ENCODE measurements around the gene AMPH.

The AMPH gene

DNA sequence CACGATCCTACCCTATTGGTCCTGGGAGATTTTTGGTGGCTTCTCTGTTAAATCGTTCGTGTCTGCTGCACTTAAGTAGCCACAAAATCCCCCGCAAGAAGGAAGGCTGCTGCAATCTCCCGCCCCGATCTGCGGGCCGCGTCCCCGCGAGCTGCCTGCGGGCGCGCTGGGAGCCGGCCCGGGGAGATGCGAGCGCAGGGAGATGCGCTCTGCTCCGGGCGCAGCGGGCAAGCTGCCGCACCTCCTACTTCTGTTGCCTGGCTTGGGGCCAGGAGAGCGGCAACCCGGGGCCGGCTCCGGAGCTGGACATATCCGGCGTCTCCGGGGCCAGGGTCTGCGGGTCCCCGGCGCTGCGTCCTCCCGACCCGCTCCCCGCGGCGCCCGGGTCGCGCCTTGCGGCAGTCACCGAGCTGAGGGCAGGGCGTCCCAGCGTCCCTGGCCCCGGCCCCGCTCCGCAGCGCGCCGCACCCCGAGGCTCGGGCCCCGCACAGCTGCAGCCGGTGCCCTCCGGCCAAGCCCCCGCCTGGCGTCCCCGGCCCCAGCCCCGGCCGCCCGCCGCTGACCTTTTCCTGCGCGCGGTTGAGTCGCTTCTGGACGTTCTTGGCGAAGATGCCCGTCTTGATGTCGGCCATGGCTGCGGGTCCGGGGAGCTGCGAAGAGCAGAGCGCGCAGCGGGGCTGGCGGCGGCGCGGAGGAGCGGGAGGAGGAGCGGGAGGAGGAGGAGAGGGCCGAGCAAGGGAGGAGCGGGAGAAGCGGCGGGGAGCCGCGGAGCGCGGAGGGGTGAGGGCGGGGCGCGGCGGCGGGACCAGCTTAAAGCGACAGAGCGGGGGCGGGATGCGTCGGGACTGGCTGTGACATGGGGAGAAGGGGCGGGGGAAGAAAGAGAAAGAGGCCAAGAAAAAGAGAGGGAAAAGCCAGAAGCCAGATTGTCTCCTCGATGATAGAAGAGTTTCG is at the start of gene AMPH:
Gene AMPH, minus strand, starts transcription at position 654 of the 954 bp plus-strand sequence. Its CDS starts 22 bp downstream, at position 632.
- DNase-seq: peak; percentile 73

DNA sequence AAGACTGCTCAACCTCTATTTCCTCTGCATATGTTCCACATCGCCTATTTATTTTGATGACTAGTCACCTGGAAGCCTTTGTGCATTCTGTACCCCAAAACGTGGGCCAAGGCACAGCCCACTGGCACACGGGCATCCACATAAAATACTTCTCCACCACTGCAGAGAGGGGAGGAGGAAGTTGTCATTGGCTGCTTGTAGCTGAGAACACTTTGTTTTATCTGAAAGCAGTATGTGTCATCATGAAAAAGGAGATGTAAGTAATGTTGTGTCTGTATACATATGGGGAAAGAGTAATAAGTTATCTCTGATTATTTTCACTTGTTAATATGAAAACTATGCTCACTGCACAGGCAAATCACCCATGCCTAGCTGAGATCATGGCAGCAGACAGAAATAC is 48.2 kb upstream of the AMPH start:
- no peak for DNase-seq

DNA sequence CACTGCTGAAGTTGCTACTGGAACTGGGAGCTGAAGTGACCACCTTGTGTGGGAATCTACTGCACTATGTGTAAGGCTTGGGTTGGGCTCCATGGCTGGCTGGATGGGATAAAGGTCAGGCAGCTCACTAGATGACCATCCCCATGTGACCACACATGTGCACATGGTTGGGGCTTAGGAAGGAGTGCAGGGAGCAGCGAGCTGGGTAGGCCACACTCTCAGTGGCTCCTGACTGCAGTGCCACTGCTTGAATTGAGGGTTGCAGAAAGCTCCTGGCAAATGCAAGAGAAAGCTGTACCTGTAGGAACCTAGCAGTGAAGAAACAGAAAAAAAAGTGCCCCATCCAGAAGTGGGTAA is 47.5 kb upstream of the AMPH start:
- no peak for DNase-seq

DNA sequence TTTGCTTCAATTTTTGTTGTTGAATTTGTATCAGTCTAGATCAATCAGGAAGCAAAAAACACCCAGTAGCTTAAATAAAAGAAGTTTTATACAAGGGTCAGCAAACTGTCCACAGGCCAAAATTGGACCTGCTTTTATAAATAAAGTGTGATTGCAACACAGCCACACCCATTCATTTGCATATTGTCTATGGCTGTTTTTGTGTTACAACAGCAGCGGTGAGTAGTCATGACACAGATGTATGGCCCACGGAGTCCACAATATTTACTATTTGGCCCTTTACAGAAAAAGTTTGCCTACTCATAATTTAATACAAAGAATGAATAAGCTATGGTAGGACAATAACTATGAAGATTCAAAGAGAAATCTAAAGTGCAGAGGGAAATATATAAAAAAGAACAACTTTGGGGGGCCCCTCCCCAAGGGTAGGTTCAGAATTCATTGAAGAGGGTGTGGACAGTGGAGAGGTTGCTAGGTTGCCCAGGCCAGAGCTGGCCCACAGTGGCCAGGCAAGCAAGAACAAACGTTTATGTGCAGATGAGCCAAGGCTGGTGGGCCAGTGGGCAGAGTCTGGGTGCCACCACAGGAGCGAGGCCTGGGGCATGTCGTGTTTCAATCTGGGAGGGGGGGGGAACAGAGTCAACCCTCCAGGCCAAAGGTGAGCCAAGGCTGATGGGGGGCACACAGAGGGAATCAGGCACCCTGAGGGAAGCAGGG is 47.0 kb upstream of the AMPH start:
- no peak for DNase-seq

DNA sequence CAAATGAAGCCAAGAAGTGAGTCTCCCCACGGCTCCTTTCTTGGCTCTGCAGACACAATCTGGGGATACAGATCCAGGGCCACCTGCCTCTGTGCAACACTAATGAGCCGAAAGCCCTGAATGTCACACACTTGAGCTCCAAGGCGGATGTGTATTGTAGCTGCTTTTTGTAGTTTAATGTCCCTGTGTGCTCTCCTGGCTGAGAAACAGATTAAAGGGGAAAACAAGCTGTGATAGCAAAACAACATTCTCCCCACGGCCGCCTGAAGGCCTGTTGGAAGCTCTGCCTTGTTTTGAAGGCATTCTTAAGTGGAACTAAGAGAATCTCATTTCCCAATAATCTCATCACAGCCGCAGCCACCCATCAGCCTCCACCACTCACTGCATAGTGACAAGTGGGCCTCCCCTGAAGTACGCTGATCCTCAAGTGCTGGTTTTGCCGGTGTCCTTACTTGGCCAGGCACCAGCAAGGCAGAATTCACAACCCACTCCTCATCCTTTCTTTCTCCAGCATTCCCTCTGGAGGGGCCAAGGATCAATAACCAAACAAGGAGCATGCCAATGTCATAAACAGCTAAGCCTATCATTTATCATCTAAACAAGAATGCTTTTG is 44.4 kb upstream of the AMPH start:
- peak; percentile 47 for DNase-seq

DNA sequence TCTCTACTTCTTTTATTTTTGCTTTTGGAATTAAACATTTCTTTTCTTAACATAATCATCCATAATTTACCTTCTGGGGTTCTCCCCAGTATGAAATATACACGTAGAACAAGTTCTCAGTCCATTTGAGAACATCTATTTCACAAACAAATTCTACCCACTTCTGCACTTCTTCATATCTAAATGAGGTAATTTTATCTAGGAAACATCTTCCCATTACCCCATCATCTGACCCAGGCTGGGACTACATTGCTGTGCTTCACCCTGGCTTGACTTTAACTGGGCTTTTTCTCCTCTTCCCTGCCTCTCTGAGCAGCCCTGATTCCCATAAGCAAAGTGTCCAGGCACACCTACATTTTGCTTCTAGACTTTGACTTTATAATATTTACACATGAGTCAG is 43.3 kb upstream of the AMPH start:
- no peak for DNase-seq

DNA sequence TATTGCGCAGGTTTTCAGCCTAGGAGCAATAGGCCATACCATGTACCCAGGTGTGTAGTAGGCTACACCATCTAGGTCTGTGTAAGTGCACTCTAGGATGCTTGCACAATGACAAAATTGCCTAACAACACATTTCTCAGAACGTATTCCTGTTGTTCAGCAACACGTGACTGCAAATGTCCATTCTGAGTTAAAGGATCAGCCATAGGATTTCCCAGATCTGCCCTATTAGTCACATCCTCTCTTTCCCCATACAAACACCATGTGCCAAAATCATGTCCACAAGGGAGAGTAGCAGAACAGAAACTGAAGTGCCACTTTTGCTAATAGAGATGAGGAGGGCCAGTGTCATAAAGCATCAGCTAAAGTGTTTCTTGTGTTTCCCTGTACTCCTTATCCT is 42.6 kb upstream of the AMPH start:
- no peak for DNase-seq

DNA sequence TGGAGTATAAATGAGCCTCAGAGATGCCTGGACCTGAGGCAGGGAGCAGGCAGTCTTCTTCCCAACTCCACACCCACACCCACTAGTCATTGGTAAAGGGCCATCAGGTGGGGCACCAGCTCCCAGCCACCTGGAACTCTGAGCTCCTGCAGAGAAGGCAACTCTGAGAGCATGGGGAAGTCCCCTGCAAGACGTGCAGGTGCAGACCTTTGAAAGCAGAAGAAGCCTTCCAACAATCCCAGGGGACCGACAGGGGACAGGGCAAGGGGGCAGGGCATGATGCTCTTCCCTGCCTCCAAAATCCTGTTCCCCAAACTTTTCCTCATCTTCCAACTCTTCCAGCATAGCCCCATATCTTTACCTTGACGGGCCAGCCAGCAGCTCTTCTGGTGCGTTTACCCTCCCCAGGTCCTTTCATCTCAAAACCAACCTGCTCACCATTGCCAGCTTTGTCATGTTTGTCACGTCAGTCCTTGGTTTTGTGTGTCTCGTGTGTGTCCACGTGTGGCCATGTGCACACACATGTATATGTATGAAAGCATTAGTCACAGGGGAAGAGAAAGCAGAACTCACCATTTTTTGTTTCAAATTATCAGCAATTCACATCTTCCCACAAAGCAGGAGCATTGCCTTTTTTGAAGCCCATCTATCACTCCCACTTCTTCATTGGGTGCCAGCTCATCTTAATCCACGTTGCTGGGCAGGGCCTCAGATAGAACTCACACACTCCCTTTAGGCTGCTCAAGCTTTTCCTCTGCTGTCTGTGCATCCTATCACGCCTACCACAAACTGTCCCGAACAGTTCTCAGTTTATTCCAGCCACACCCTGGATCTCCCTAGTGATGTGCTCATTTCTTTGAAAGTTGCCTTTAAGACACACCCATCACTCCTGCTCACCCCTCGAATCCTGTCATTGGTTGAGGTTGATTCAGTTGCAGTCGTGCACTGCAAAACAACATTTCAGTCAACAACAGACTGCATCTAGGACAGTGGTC is 41.0 kb upstream of the AMPH start:
- DNase-seq: no peak

DNA sequence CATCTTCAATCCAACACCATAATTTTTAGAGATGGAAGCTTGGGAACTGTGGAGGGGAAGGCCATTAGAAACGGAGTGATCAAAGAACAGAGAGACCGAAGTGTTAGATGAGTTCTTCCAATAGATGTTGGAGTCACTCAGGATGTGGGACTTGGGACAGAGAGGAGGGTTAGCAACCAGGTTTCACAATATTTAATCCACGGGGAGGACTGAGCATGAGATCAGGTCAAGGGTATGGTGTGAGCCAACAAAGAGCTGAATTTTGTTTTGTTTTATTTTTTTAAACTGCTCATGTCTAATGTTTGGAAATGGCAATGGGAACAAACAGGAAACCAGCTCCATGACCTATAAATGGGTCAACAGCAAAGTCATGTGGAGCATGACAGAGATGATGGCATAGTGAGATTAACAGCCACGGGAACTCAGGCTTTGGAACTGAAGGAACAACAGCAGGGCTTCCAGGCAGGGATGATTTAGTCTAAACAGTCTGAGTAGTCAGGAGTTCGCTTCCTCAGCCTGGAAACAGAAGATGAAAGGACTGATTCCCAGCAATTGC is 38.9 kb upstream of the AMPH start:
- no peak for DNase-seq

DNA sequence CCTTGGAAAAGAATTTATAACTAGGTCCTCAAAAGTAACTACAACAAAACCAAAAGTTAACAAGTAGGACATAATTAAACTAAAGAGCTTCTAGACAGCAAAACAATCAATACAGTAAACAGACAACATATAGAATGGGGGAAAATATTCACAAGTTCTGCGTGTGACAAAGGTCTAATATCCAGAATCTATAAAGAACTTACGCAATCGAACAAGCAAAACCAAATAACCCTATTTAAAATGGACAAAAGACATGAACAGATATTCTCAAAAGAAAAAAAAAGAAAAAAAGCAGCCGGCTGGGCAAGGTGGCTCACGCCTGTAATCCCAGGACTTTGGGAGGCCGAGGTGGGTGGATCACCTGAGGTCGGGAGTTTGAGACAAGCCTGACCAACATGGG is 33.8 kb upstream of the AMPH start:
- DNase-seq: no peak

DNA sequence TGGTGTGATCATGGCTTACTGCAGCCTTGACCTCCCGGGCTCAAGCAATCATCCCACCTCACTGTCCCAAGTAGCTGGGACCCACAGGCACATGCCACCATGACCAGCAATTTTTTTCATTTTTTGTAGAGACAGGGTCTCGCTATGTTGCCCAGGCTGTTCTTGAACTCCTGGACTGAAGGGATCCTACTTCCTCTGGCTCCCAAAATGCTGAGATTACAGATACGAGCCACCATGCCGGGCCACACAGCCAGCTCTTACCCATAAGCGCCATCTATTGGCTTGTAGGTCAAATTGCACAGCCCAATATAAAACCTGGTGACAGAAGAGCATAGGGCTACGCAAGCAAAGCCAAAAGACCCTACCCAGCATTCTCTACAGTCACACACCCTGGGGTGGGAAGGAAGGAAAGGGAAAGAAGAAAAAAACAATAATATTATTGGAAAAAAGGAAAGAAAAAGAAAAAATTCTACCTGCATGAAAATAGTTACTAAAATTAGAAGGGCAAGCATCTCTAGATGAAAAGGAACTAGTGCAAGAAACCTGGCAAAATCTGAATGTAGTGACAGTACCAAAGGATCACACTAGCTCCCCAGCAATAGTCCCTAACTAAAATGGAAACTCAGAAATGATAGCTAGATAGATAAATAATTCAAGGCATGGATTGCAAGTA is 29.4 kb upstream of the AMPH start:
- peak; percentile 39 for DNase-seq

DNA sequence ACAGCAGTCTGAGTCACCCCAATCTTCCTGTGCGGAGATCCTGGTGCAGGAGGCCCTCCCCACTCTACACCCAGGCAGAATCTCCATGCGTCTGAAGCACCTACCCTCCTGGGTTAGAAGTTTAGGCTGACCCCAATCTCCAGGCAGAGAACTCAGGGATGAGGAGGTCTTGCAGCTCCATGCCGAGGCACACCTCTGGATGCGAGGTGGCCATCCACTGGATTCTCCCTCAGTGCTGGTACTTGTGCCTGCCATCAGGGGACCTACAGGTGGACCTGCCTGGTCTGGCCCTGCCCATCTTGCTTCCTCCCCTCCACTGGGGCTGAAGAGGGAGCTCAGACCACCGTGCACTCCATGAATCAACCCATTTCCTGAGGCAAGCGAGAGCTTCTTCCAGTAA is 28.8 kb upstream of the AMPH start:
- DNase-seq: no peak

DNA sequence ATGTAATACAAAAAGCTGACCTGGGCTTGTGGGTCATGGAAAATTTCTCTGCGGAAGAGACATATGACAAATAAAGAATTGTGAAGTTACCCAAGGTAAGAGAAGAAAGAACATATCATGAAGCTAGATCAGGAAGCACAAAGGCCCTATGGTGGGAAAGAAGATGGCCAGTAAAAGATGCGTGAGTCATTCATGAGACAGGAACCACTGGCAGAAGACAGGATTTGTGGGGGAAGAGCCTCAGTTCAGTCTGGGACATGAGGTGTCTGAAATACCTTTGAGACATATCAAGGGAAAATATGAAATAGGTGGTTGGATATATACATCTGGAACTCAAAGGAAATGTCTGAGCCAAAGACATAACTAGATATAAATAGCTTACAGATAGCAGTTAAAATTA is 27.7 kb upstream of the AMPH start:
- no peak for DNase-seq

DNA sequence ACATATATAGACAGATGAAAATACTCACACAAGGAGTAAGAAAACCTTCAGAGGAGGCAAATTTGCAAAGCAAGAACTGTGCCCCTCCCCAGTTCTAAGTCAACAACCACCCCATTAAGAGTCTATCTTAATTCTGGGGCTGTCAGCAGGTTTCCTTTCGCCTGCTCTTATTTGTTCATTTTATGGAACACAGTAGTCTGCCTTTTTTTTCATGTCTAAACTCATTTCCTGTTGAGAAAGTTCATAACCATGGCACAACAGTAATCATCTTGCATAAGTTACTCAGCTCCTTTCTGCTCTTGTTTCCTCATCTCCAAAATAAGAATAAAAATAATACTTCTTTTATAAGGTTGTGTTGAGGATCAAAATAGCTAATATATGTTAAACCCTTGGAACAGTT is 25.8 kb upstream of the AMPH start:
- DNase-seq: no peak

DNA sequence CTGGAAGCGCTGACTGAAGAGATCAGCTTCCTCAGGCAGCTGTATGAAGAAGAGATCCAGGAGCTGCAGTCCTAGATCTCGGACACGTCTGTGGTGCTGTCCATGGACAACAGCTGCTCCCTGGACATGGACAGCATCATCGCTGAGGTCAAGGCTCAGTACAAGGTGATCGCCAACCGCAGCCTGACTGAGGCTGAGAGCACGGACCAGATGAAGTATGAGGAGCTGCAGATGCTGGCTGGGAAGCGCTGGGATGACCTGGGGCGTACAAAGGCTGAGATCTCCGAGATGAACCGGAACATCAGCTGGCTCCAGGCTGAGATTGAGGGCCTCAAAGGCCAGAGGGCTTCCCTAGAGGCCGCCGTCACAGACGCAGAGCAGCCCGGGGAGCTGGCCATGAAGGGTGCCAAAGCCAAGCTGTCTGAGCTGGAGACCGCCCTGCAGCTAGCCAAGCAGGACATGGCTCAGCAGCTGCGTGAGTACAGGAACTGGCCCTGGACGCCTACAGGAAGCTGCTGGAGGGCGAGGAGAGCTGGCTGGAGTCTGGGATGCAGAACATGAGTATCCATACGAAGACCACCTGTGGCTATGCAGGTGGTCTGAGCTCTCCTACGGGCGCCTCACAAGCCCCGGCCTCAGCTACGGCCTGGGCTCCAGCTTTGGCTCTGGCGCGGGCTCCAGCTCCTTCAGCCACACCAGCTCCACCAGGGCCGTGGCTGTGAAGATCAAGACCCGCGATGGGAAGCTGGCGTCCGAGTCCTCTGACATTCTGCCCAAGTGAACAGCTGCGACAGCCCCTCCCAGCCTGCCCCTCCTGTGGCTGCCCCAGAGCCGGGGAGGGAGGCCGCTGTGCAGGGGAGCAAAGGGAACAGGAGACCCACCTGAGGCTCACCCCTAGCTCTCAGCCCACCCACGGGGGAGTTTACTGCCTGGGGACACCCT is 24.9 kb upstream of the AMPH start:
- no peak for DNase-seq

DNA sequence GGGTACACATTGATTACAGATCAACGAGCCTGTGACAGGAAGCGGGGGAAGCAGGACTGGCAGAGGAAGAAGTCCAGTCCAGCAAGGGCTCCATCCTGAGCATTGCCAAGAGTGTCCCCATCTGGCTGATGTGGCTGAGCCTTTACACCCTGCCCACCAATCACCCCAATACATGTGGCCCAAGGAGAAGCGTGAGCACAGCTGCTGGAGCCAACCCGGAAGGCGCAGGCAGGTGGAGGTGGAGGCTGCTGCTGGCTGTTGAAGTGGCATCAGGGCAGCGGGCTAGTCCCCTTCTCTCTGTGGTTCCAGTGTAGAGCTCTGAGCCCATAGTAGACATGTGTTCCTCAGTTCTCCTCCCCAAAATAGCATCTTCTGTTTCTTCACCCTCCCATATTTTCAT is 6.8 kb upstream of the AMPH start:
- DNase-seq: no peak

DNA sequence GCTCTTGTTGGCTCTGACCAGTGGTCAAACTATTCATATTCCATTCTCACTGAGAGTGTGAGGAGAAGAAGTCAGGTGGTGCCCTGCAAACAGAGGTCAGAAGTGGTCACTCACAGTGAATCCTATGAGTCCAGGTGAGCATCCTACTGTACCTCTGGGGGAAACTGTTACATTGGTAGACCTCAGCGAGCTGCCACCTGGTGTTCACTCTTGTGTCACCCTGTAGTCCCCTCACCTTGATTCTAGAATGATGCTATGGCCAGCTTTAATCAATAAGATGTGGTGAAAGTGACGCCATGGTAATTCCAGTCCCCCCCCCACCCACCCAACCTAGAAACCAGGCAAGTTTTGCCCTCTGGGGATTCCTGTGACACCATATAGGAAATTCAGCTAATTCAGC is 1.2 kb upstream of the AMPH start:
- no peak for DNase-seq

DNA sequence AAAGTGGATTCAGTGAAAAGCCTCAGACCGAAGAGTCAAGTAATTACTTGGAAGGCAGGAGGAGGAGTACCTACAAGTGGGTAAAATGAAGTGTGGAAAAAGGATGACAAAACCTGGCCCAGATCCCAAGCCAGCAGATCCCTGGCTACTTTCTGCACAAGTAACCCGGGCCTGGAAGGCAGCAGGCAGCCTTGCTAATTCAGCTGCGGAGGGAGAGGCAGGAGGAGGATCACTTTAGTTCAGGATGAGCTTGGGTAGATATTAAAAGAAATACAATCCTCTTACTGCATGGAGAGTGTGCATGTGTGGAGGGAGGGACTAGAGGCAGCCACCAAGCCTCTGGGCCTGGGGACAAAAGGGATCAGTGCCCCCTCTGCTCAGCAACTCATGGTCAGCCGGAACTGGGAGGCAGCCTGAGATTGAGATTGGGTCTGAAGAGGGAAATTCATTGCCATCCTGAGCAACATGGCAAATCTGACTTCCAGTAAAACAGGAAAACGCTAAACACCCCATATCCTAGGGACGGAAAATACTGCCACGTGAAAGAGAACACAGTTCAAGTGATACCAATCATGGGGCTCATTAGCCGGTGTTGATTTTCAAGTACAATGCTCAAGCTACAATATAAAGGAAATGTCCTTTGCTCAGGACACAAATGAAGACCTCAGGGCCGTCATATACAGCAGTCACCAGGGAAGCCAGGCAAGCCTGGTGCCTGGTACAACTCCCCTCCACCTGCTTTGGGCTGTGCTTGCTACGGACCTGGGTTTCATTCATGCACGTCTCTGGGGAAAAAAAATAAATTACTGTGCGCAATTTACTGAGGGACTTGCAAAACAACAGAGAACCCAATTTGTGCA is 1.3 kb downstream of the AMPH start:
- DNase-seq: no peak

DNA sequence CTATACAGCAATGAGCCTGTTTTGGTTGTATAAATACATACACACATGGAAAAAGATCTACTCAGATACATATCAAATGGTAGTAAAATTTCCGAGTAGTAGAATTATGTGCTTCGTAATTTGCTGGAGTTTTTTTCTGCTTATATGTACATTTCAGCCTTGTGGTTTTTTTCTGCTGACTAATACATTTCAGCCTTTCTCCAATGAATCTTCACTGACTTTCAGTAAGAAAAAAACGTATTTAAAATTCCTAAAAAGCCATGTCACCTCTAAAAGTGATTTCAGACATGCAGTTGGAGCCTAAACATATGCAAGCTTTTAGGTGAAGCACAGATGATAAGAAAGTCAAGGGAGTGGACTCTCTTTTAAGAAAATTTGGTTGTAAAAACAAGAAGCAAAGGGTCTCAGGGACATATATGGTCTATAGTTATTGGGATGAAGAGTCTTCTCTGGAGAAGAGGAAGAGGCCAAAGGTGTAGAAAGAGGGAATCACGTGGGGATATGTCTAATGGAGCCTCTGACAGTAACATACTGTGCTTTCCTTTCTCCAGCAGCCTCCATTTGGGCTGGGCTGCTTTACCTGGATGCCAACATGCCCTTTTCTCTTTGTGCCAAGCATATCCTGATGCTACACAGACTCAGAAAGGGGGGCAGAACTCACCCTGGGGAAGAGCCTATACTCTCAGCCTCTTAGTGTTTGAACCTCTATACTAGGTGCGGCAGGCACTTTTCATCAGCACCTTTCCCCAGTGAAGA is 2.4 kb downstream of the AMPH start:
- DNase-seq: no peak

All from NCI-H510A treated with DMSO at 0.1 percent for 48 hours (cell line).